Retina (tissue), 1 donor: ENCODE measurements around the gene ANKRD44.
A peak's percentile ranks its signal among the peaks of the same experiment; 100 is the strongest.
"Not testable (repeated sequence)": the region's sequence is repeated elsewhere in the genome, so short reads cannot be mapped to it uniquely, and the experiment has no call there.

Experiments
- DNase-seq: peaks from one replicate; pipeline ENCODE4 v3.0.0-alpha.2; 2016

Gene ANKRD44

DNA sequence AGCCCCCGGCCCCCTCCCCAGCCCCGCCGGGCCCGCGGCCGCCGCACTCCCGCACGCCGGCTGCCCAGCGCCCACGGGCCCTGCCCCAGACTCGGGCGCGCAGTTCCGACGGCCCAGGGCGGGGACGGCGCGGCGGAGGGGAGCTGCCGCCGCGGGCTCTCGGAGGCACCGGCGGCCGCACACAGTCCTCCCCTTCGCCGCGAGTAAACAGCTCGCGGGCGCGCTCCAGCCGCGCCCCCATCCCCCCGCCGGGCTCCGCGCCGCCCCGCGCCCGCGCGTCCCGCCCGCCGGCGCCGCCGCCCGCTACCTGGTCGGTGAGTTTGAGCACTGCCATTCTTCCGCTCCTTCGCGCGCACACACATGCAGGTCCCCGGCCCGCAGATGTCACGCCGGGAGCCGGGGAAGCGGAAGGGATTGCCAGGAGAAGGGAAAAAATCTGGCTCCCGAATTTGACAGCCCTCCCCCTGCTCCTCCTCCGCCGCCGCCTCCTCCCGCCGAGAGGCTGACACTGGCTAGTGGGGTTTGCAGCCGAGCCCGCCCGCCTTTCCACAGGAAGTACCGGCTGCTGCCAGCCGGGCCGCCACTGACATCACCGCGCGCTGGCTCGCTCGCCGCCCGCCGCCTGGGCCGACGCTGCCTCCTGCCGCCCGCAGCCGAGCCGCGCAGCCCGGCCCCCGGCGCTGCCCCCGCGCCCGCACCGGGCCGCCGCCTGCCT, at the start of gene ANKRD44:
Gene ANKRD44 (minus strand): TSS at position 510 of the 715 bp plus-strand sequence. CDS start 176 bp downstream, at position 334.
- DNase-seq: peak; percentile 89

DNA sequence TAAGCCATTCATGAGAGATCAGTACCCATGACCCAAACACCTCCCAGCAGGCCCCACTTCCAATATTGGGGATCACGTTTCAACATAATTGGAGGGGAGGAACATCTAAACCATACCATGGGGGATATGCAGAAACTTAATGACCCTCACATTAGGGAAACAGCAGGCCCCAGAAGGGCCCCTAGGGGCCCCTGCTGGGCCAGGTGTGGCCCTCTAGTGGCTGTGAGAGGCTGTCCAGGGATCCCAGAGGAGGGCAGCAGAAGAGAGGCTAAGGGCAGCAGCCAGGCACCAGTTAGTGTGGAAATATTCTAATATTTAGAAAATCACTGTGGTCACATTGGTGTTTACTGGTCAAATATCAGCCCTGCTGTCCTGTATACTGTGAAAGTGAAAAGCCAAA, 49.3 kb upstream of the ANKRD44 start:
- no peak for DNase-seq

DNA sequence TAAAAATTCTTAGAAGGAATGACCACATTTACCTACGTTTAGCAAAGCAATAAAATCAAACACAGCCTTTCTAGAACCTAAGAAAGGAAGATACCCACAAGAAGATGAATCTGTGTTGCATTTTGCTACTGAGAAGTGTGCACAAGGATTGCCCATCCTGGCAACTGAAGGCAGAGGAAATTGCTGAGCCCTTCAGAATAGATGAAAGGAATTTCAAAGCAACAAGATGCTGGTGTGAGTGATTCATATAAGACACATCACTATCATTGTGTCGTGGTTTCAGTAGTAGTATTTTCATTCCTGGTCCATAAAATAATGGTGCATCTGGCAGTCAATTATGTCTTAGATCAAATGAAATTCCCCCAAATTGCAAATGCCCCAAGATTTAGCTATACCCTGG, 48.4 kb upstream of the ANKRD44 start:
- no peak for DNase-seq

DNA sequence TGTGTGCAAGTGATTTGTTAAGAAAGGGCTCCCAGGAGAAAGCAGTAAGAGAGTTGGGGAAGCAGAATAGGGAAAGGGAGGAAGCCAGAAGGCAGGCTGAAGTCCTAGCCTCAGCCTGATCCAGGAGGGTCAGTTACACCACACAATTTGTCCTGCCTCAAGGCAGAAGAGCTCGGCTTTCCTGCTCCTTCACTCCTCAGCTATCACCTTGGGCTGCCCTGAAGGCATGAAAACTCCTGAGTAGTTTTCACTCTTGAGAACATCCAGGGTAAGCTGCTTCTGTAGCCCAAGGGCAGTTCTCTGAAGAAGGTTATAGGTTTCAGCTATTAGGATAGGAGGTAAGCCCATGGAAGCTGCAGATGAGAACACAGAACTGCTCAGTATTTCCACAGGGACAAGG, 47.4 kb upstream of the ANKRD44 start:
- DNase-seq: no peak

DNA sequence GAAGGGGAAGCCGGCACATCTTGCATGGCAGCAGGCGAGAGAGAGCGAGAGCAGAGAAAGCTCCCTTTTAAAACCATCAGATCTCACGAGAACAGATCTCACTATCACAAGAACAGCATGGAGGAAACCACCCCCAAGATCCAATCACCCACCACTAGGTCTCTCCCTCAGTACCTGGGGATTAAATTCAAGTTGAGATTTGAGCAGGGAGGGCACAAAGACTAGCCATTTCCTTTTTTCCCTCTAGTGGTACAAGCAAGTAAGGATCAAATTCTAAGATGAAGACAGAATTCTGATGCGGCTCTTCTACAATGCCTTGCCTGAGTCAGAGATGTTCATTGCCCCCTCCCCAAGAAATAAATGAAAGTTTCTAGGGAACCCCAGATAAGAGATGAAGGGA, 45.6 kb upstream of the ANKRD44 start:
- DNase-seq: no peak

DNA sequence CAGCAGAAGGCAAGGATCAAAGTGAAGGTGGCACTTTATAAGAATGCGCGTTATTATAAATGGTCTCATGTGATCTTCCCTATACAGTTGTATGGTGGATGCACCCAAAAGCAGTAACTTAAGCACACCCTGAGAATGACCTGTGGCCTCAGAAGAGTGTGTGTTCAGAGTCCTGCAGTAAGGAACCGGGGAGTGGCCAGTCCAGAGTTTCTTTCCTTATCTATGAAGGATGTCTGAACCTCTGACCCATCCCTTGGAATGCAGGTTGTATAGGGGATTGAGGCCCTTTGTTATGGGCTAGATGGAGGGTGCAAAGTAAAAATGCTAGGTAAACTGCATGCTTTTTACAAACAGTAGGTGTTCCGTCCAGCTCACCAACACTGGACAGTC, 43.6 kb upstream of the ANKRD44 start:
- DNase-seq: no peak

DNA sequence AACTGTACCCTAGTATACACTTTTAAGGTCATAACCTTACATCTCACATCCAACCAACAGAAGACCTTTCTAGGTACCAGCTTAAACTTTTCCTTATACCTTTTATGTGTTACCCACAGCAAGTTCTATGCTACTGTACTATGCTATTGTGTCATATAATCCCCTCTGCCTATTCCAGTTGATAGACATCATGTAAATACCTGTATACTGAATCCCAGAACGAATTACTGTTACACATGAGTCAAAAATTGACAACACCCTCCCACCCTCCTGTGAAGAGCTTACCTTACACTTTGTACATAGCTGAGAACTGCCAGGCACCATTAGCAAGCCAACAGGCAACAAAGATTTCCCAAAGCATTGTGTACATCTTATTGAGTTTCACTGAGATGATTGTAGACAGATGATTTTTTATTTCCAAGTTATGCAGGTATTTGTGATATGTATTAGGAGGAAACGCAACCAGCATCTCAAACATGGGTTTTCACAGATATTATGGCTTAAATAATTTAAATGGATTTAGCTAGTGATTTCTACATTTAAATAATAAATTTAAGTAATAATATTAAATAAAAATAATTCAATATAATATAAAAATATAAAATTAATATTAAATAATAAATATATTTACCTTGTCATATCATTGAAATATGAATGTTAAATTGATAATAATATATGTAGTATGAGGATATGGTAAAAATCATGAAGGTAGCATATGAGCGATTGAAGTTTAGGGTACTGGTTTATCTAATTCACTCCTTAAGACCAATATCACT, 43.0 kb upstream of the ANKRD44 start:
- DNase-seq: no peak

DNA sequence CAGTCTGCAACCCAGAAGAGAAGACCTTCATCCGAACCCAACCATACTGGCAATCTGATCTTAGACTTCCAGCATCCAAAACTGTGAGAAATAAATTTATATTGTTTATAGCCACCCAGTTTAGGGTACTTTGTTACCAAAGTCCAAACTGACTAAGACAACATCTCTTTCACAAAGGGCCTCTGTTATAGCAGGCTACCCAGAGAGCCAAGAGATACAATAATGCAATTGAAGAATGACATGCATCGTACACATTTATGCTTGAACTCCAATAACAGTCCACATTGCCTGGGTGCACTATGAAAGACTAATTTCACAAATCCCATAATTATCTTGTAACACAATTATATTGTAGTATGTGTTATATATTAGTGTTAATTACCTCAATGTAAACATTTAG, 39.1 kb upstream of the ANKRD44 start:
- no peak for DNase-seq

DNA sequence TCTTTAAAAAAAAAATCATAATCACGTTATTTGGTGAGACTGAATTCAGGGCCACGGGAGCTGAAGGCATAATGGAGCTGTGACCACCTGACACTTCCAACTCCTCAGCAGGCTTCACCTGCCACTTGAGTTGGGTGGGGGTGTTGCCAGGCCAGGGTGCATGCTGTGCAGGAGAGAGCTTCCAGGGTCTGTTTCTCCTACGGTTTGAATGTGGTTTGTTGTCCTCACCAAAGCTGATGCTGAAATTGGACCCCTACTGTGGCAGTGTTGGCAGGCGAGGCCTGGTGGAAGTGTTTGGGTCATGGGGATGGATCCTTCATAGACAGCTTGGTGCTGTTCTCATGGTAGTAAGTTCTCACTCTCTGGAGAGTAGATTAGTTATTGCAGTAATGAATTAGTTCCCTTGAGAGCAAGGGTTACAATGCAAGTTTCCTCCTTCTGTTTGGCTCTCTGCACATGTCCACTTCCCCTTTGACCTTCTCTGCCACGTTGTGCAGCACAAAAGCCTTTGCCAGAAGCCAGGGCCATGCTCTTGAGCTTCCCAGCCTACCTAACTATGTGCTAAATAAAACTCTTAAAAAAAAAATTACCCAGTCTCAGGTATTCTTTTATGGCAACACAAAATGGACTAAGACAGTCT, 38.3 kb upstream of the ANKRD44 start:
- no peak for DNase-seq

DNA sequence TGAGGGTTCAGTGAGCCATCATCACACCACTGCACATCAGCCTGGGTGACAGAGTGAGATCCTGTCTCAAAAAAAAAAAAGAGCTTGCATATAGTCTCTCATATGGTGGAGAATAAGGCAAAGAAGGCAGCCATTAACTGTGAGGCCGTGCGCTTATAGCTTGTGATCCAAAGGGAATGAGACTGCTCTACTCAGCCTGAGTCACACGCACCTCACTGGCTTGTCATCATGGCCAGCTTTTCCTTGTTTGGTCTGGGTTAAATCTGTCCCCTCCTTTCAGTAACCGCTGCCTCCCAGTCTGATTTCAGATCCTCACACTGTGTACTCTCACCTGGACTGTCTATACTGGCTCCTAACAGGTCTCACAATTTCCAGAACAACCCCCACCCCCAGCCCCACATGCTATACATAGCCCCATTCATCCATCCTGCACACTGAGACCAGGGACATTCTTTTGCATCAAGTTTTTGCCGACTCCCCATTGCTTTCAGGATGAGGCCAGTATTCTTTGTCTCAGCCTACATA, 35.3 kb upstream of the ANKRD44 start:
- DNase-seq: no peak

DNA sequence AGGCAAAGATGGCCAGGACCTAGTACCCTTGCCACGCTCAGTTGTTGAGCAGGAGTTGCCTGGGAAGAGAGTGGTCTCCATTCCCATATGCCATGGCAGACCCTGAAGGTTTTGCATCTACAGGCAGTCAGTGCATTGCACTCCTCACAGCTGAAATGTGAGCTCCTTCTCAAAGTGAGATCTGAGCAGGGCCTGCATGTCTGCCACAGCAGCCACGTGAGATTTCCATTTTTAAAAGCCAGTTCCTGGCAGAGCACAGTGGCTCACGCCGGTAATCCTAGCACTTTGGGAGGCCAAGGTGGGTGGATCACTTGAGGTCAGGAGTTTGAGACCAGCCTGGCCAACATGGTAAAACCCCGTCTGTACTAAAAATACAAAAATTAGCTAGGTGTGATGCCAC, 33.4 kb upstream of the ANKRD44 start:
- not testable (repeated sequence) for DNase-seq

DNA sequence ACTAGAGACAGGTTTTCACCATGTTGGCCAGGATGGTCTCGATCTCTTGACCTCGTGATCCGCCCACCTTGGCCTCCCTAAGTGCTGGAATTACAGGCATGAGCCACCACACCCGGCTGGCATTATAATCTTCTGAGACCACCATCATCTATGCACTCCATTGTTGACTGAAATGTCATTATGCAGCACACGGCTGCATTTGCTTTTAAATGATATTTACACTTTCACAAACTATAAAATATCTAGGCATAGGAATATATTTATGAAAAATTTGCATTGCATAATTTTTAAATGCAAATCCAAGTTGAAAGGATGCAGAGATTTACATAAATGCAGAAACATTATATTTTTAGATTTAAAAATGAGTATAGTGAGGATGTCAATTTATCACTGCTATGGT, 30.0 kb upstream of the ANKRD44 start:
- DNase-seq: no peak

DNA sequence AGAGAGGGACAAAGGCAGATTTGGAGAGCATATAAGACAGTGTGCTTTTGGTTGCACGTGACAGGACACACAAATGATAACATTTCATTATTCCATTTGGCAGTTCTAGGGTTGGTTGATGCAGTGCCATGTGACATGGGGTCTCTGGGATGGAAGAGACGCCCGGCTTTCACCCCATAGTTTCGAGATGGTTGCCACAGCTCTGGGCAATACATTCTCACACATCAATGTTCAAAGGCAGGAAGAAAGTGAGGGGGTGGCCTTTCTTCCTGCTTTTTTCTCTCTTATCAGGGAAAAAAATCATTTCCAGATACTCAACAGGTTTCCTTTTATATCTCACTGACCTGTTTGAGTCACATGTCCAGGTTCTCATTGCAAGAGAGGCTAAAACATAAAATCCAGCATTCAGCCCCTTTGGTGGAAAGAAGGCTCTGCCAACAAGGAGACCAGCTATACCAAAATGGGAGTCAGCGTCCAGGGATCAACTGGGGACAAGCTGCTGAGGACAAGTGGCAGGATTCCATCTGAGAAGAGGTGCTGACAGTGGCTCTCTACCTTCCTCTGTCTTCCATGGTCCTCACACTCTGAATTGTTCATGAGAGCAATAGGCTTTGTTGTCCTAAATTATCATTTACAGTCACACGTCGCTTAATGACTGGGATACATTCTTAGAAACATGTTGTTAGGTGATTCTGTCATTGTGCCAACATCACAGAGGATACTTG, 29.1 kb upstream of the ANKRD44 start:
- DNase-seq: no peak

DNA sequence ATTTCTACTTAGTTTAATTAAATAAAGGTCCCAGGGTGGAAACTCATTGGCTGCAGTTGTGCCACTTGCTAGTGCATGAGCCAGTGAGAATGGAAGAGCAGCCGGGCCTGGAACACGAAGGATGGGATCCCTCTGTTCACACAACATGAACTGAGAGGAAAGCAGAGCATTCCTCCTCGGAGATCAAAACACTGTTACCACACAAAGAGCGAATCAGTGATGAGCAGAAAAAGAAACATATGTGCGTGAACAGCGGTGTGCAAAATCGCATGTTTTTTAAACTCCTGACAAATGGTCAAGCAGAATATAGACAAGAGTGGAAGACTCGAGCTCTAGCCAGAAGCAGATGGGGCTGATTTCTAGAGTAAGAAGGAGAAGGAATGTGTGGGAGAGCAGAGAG, 28.4 kb upstream of the ANKRD44 start:
- no peak for DNase-seq

DNA sequence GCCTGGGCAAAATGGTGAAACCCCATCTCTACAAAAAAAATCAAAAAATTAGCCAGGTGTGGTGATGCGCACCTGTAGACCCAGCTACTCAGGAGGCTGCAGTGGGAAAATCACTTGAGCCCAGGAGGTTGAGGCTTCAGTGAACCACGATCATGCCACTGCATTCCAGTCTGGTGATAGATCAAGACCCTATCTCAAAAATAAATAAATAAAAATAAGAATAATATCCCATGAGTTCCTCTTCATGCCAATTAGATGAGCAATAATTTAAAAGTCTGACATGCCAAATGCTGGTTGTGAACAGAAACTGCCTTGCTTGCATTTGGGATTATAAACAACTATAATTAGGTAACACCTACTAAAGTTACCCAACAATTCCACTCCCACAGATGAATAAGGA, 22.1 kb upstream of the ANKRD44 start:
- DNase-seq: no peak

DNA sequence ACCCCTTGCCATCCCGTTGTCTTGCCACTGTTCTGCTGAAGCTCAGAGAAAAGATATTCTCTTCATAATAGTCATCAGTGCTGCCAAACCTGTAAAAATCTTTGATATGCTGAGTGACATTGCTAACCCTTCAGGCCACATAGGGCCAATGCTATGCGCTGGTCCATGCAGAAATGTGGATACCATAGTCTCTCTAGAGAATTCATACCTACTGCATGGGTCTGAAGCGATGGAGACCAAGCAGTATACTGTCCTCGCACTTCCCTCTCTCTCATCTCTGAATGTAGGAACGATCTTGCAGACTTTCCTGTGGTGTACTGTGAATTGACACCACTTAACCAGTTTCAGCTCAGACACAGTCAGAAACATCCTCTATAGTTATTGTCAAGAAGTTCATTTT, 17.9 kb upstream of the ANKRD44 start:
- DNase-seq: no peak

DNA sequence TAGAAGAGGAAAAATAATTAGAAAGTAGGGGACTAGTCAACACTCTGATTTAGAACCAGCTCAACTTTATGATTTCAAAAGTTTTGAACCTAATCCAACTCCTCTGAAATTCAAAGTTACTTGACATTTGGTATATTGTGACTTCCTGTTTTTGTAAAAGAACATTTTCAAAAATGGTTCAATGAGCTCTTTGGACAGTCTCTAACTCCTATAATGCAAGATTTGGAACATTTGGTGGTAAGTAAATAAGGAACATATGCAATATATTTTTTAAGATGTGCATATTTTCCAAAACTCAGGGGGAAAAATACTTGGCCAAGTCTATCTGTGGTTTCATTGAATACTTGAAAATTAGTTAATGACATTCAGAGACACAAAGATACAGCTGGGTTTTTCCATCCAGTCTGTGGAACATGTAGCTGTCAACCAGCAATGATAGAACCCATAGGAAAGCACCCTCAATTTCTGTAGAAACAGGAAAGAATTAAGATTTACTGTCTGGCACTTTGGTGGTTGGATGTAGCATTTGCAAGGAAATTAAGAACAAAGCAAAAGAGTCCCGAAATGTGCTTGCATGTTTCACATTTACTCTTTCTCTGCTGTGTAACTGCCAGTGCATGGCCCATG, 17.0 kb upstream of the ANKRD44 start:
- DNase-seq: no peak

DNA sequence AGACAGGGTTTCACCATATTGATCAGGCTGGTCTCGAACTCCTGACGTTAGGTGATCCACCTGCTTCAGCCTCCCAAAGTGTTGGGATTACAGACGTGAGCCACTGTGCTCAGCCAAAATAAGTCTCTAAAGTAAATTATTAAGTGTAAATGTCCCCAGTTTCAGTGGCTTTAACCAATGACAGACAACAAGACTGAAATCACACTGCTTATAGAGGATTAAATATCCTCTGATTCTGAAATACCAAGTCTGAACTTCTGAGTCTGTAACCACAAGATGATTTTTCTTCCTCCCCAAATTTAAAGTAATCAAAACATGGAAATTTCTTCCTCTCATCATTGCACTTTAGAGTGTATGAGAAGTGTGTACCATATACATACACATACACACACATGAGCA, 16.5 kb upstream of the ANKRD44 start:
- no peak for DNase-seq

DNA sequence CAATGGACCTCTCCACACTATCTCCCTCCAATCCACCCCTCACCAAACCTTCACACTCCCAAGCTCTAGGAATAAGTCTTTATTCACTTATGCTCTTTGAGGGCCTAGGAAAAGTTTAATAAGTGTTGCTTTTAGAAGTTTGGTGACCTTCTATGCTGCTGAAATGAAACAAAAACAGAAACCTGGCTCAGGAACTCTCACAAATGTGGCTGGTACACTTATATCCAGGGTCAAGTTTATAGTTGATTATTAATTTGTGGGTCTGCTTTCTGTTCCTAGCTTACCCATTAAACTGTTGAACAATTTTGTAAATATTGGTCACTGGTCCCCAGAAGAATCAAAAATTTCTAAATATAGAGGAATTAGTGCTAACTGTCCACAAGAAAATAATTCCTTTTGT, 14.2 kb upstream of the ANKRD44 start:
- no peak for DNase-seq

DNA sequence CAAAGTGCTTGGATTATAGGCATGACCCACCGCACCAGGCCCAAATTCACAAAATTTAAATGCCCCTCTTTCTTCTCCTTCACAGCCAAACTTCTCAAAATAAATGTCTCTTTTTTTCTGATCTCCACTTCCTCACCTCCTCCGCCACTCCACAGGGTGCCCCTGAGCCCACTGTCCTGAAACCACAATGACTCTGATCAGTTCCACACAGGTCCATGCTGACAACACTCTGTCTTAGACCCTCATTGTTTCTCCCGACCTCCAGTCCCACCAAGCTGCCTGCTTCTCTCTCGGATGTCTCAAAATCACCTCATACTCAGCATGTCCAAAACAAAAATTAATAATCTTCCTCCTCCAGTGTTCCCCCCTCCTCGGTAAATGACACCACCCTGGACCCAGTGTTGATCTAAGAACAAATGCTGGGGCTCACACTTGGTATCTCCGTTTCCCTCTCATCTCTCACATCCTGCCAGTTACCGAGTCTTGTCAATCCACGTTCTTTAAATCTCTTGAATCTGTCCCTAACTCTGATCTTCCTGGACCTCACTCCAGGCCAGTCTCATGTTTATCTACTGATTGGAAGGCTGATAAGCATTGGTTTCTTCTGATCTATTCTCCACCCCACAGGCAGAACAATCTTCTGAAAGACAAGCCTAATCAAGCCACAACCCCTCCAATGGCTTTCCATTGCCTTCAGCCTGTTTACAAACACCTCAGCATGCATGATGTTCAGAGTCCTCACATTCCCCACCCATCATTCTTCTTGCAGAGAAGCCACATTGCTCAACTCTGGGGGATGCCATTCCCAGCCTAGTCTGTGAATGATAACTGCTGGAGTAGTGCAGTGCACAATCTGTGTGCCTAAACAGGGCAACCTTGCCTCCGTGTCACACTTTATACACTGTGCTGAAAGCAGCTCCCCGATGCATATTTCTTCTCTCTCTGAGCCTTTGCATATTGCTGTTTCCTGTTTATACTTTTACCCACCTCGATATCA, 12.4 kb upstream of the ANKRD44 start:
- DNase-seq: no peak

DNA sequence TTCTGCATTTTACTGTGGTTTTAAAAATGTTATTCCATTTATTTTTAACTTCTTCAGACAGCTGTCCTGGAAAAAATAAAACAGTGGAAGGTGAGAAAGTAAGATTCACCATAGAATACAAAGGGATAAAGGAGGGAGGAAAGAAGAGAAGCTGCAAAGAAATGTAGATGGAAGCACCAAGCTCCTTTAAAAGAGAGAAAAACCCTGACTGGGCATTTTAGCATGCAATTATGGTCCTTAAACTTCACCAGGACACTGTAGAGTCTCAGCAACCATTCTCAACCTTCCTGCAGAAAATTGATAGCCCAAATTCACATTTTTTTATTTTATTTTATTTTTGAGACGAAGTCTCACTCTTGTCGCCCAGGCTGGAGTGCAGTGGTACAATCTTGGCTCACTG, 11.6 kb upstream of the ANKRD44 start:
- DNase-seq: no peak
